ENCODE results near the gene DHX8.

DNA sequence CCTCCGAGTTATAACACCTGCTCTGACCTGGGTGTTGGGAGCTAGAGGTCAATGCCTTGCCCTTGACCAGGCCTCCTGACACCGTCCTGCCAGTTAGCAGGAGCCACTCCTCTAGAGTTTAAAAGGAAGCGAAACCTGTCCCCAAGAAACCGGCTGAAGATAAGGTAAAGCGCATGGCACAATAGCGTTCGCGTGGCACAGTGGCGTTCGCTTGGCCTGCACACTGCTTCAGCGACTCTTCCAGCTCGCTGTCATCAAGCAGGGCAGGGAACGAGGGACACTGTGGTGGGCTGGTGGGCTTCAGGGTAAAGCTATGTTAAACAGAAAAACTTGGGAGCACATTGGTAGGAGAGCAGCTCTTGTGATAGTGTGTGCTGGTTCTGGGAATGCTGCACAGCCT is 90.6 kb downstream of the DHX8 start:
- no peak for TF ChIP-seq CTCF (conservative IDR thresholded peaks at IDR 0.05; ENCODE audit: low read depth, low read length)
- TF ChIP-seq EZH2 (IDR thresholded peaks at IDR 0.05; ENCODE audit: borderline replicate concordance, low read depth, low read length, poor library complexity, severe bottlenecking): no peak

Measured in A673 (cell line).